Brain microvascular endothelial cell (primary cell): ENCODE measurements around the gene KRTAP5-10.
A peak's percentile ranks its signal among the peaks of the same experiment; 100 is the strongest.
"Not testable (repeated sequence)": the region's sequence is repeated elsewhere in the genome, so short reads cannot be mapped to it uniquely, and the experiment has no call there.

ENCODE experiments used
- DNase-seq: peaks from one replicate; pipeline ENCODE4 v3.0.0-alpha.2; 2020
- H3K27ac ChIP-seq: fragments of 250-450 bp; sonication (Bioruptor Pico); 2 replicates; pipeline ENCODE4 v1.5.1; 2020; ENCODE audit warnings: mild to moderate bottlenecking, moderate library complexity
- H3K27me3 ChIP-seq: fragments of 250-450 bp; sonication (Bioruptor Pico); replicated peaks from 2 replicates; pipeline ENCODE4 v1.5.1; 2020; ENCODE audit warnings: mild to moderate bottlenecking
- H3K36me3 ChIP-seq: fragments of 250-450 bp; sonication (Bioruptor Pico); replicated peaks from 2 replicates; pipeline ENCODE4 v1.5.1; 2020; ENCODE audit warnings: mild to moderate bottlenecking
- H3K4me3 ChIP-seq: 2 replicates; pipeline ENCODE4 v1.5.1; 2011; ENCODE audit warnings: low read depth, mild to moderate bottlenecking, control low read depth, low read length, moderate library complexity
- in situ Hi-C: cut with HindIII; loops from 2 replicates; pipeline ENCODE4 v1.10.0; 2017; ENCODE audit warnings: low sequenced_read_pairs, low pct_ligation_motif_present
- TF ChIP-seq, protein P1 (sequence below): IDR thresholded peaks from 2 replicates; pipeline ENCODE4 v1.5.1; 2011; ENCODE audit warnings: low read depth, mild to moderate bottlenecking, moderate library complexity, low read length, control low read depth, inconsistent platforms; ENCODE audit errors: missing control alignments

The KRTAP5-10 gene

DNA sequence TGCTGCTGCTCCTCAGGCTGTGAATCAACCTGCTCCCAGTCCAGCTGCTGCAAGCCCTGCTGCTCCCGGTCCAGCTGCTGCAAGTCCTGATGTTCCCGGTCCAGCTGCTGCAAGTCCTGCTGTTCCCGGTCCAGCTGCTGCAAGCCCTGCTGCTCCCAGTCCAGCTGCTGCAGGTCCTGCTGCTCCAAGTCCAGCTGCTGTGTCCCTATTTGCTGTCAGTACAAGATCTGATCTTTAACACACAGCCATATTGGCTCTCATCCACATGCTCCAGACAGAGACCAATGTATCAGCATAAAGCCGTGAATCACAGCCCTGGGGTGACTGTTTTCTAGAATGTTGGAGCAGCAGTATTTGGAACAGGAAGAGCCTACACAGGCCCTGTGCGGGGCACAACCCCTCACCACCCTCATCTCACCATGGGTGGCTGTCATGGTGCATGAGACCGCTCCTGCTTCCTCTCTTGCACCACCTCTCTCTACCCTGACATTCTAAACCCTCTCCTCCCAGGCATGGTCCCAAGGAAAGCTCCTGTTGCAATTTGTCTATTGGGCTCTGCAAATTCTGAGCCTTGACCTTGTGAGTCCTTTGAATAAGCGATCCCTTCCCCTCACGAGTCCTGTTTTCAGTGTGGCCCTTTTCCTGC lies 3.5 kb downstream of the KRTAP5-10 start:
- TF ChIP-seq, protein P1, sequence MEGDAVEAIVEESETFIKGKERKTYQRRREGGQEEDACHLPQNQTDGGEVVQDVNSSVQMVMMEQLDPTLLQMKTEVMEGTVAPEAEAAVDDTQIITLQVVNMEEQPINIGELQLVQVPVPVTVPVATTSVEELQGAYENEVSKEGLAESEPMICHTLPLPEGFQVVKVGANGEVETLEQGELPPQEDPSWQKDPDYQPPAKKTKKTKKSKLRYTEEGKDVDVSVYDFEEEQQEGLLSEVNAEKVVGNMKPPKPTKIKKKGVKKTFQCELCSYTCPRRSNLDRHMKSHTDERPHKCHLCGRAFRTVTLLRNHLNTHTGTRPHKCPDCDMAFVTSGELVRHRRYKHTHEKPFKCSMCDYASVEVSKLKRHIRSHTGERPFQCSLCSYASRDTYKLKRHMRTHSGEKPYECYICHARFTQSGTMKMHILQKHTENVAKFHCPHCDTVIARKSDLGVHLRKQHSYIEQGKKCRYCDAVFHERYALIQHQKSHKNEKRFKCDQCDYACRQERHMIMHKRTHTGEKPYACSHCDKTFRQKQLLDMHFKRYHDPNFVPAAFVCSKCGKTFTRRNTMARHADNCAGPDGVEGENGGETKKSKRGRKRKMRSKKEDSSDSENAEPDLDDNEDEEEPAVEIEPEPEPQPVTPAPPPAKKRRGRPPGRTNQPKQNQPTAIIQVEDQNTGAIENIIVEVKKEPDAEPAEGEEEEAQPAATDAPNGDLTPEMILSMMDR = no peak
- no peaks in the 10 kb centered on the region for H3K27me3 ChIP-seq
- peak; percentile 10 for DNase-seq
- in situ Hi-C loops = no loop called here
- H3K4me3 ChIP-seq = no peak overlapping the region
- H3K27ac ChIP-seq = no peak overlapping the region
- no peaks in the 10 kb centered on the region for H3K36me3 ChIP-seq

DNA sequence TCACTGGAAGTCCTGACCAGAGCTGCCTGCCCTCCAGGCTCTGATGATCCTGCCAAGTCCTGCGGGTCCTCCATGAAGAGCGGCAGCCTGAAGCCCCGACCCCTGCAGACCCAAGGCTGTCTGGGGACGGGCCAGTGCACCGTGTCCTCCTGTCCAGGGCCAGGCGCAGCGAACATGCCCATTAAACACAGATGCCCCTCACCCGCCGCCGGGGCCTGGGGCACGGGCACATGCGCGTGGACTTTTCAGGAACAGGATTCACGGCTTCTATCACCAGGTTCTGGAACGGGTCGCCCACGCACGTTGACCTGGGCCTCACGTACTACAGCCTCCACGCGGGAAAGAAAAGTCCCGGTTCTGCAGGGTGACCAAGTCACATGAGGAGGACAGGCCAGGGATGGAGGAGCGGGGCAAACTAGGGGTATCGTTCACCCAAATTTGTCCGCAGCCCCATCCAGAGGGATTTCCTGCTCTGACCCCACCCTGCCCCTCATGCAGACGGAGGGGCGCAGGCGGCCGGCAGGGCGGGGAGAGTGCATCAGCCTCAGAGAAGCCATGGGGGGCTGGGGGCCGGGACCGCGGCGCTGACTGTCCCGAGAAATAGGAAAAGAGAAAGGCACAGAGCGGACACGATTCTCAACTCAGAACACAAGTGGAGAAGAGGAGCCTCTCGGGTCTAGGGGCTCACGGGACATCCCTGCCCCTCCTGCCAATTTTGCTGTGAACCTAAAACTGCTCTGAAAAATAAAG lies 5.9 kb downstream of the KRTAP5-10 start:
- H3K4me3 ChIP-seq, in situ Hi-C loops, H3K27ac ChIP-seq, H3K36me3 ChIP-seq, DNase-seq, H3K27me3 ChIP-seq: not testable (repeated sequence)

DNA sequence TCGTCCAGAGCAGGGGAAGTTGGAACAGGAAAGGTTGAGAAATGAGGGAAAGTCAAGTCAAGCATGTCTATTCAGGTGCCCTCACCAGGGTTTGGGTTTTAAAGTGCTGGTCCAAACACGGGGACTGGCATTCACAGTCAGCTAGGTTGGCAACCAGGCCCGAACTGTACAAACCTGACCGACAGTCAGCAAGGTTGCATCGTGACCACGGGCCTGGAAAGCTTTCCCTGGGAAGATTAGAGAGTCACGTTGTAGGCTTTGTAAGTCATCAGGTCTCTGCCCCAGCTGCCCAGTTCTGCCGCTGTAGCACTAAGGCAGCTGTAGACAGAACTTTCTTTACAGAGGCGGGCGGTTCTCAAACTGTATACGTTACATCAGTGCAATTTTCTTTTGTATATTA lies 7.4 kb downstream of the KRTAP5-10 start:
- DNase-seq = no peak
- in situ Hi-C loops = no loop called here
- TF ChIP-seq, protein P1 = no peak
- Histone ChIP-seq H3K27ac (no peak overlapping the region), H3K36me3 (no peaks in the 10 kb centered on the region), H3K4me3 (no peak overlapping the region), H3K27me3 (no peaks in the 10 kb centered on the region)

DNA sequence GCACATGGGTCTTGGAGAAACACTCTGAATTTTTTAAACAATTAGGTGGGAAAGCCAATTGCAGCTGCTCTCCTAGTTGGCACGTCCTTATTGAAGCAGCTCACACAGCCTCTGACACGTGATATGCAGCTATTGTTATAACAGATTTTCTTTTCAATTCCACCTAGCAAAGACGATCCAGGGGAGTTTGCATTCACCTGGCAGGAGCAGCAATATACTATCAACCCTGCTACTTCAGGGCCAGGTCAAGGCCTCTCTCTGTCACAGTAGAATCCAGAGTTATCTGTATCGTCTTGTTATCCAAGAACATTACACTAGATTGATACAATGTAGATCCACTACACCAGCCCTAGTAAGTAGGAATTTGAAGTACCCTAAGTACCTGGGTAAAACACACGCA lies 9.1 kb downstream of the KRTAP5-10 start:
- Histone ChIP-seq H3K4me3 (no peak overlapping the region), H3K27ac (no peak overlapping the region), H3K27me3 (no peaks in the 10 kb centered on the region), H3K36me3 (no peaks in the 10 kb centered on the region)
- TF ChIP-seq, protein P1 = no peak
- in situ Hi-C loops = no loop called here
- DNase-seq = no peak

DNA sequence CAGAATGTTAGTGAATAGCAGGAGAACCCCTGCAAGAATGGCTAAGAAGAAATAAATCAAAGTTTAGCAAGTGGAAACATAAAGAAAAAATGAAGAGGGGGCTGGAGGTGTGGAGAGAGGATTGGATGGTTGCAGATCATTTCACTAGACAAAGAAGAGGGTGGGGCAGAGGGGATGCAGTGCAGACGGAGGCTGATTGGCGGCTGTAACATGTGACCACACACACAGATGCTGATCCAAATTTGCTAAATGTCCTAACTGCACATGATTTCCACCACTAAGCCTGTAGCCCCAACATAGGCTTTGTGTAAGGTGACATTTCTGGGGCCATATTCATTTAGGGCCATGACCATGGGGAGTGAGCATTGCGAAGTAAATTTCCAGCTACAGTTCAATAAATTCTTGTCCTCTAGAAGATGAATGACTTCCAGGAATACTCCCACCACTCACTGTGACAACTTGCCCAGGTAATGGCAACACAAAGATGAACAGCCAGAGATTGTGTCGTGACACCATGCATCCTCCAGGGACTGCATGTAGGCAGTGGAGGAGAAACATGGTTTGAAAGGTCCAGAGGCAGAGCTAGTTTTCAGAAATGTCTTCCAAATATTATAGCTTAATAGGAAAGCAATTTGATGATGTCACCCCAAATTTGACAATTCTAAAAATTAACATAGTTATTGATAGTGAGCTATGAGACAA lies 10.5 kb downstream of the KRTAP5-10 start:
- DNase-seq = no peak
- H3K4me3 ChIP-seq = no peak overlapping the region
- no peak overlapping the region for H3K27ac ChIP-seq
- no peaks in the 10 kb centered on the region for H3K27me3 ChIP-seq
- TF ChIP-seq, protein P1 = no peak
- in situ Hi-C loops = no loop called here
- H3K36me3 ChIP-seq = no peaks in the 10 kb centered on the region

DNA sequence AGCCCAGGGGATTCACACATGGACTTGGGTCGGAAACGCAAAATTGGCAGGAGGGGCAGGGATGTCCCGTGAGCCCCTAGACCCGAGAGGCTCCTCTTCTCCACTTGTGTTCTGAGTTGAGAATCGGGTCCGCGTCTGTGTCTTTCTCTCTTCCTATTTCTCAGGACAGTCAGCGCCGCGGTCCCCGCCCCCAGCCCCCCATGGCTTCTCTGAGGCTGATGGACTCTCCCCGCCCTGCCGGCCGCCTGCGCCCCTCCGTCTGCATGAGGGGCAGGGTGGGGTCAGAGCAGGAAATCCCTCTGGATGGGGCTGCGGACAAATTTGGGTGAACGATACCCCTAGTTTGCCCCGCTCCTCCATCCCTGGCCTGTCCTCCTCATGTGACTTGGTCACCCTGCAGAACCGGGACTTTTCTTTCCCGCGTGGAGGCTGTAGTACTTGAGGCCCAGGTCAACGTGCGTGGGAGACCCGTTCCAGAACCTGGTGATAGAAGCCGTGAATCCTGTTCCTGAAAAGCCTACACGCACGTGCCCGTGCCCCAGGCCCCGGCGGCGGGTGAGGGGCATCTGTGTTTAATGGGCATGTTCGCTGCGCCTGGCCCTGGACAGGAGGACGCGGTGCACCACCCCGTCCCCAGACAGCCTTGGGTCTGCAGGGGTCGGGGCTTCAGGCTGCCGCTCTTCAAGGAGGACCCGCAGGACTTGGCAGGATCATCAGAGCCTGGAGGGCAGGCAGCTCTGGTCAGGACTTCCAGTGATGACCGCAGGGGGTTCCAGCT lies 11.5 kb downstream of the KRTAP5-10 start:
- DNase-seq, H3K27ac ChIP-seq, H3K27me3 ChIP-seq, H3K4me3 ChIP-seq, H3K36me3 ChIP-seq, in situ Hi-C loops: not testable (repeated sequence)
